CD14-positive monocyte (primary cell): ENCODE results near the gene PTGFRN. TPM values are rescaled to one million over a fixed set of nuclear protein-coding genes. Genes with fewer than 3 reads are reported as not detected.
"Not testable (repeated sequence)": the region's sequence is repeated elsewhere in the genome, so short reads cannot be mapped to it uniquely, and the experiment has no call there.

Experiments
- DNase-seq, 3 donors: peaks; one replicate each; pipeline ENCODE4 v3.0.0-alpha.2; 2011 to 2022
- H2AFZ ChIP-seq: 2 replicates; pipeline ENCODE4 v1.6.0; 2012; ENCODE audit warnings: mild to moderate bottlenecking, low read depth, low read length, inconsistent platforms; ENCODE audit not compliant: insufficient read depth, poor library complexity, severe bottlenecking
- H3K27ac ChIP-seq, 2 donors: 1 replicate in 1 of 2; 2 replicates in 1 of 2; pipeline ENCODE4 v1.5.1; 2012 to 2013; ENCODE audit warnings: low read length in 2 of 2, control low read depth in 1 of 2, inconsistent platforms in 1 of 2, low read depth in 1 of 2, mild to moderate bottlenecking in 1 of 2
- H3K27me3 ChIP-seq, 2 donors: one replicate each; pipeline versions ENCODE4 v1.6.0 to v1.6.1; 2011 to 2013; ENCODE audit warnings: low read length in 2 of 2; ENCODE audit not compliant: control insufficient read depth in 2 of 2, insufficient read depth in 2 of 2
- H3K36me3 ChIP-seq, 2 donors: replicated peaks in 1 of 2; 1 replicate in 1 of 2; 2 replicates in 1 of 2; pipeline versions ENCODE4 v1.5.1 to v1.6.1; 2012 to 2013; ENCODE audit warnings: low read length in 2 of 2, control low read depth in 1 of 2, inconsistent platforms in 1 of 2, mild to moderate bottlenecking in 1 of 2; ENCODE audit not compliant: insufficient read depth in 2 of 2, control insufficient read depth in 1 of 2
- H3K4me1 ChIP-seq, 2 donors: 1 replicate in 1 of 2; 2 replicates in 1 of 2; pipeline versions ENCODE4 v1.5.1 to v1.6.1; 2012 to 2013; ENCODE audit warnings: low read length in 2 of 2, control low read depth in 1 of 2, inconsistent platforms in 1 of 2, mild to moderate bottlenecking in 1 of 2, moderate library complexity in 1 of 2; ENCODE audit not compliant: insufficient read depth in 2 of 2, control insufficient read depth in 1 of 2
- H3K4me2 ChIP-seq: replicated peaks from 2 replicates; pipeline ENCODE3; 2012; ENCODE audit warnings: low read length, moderate library complexity, mild to moderate bottlenecking; ENCODE audit not compliant: poor library complexity, severe bottlenecking; ENCODE audit errors: extremely low read depth
- H3K4me3 ChIP-seq, 3 experiments: fragments of 200-600 bp in 1 of 3; sonication (generic) in 1 of 3; replicated peaks in 1 of 3; 1 replicate in 2 of 3; 2 replicates in 1 of 3; pipeline ENCODE4 v1.5.1; 2011 to 2013; ENCODE audit warnings: low read length in 3 of 3, mild to moderate bottlenecking in 3 of 3, control low read depth in 2 of 3, low read depth in 2 of 3, inconsistent platforms in 1 of 3, moderate library complexity in 1 of 3
- H3K79me2 ChIP-seq: 2 replicates; pipeline ENCODE4 v1.6.0; 2012; ENCODE audit warnings: mild to moderate bottlenecking, control low read depth, inconsistent platforms, low read length, moderate library complexity; ENCODE audit not compliant: insufficient read depth
- H3K9ac ChIP-seq: 2 replicates; pipeline ENCODE4 v1.6.0; 2017; ENCODE audit warnings: low read length, mild to moderate bottlenecking; ENCODE audit not compliant: insufficient read depth, poor library complexity, severe bottlenecking
- H3K9me3 ChIP-seq, 2 donors: replicated peaks in 1 of 2; 1 replicate in 1 of 2; 2 replicates in 1 of 2; pipeline versions ENCODE4 v1.5.1 to v1.6.1; 2012 to 2013; ENCODE audit warnings: low read length in 2 of 2, control low read depth in 1 of 2; ENCODE audit not compliant: control insufficient read depth in 1 of 2, insufficient read depth in 1 of 2
- H4K20me1 ChIP-seq: 2 replicates; pipeline ENCODE4 v1.6.0; 2012; ENCODE audit warnings: mild to moderate bottlenecking, low read length, control low read depth, moderate library complexity; ENCODE audit not compliant: insufficient read depth
- H3K27ac Mint-ChIP-seq, 7 donors: one replicate each; pipeline ENCODE4 v1.8.0; 2020; ENCODE audit warnings: mild to moderate bottlenecking in 7 of 7, mixed read lengths in 7 of 7, moderate library complexity in 6 of 7, inconsistent platforms in 2 of 7
- H3K27me3 Mint-ChIP-seq, 3 donors: one replicate each; pipeline ENCODE4 v1.8.0; 2021 to 2022; ENCODE audit warnings: low read depth in 3 of 3, mild to moderate bottlenecking in 3 of 3, mixed read lengths in 3 of 3, moderate library complexity in 3 of 3, inconsistent platforms in 1 of 3
- H3K36me3 Mint-ChIP-seq, 2 donors: one replicate each; pipeline ENCODE4 v1.8.0; 2020; ENCODE audit warnings: mixed read lengths in 2 of 2, inconsistent platforms in 1 of 2, mild to moderate bottlenecking in 1 of 2
- H3K4me1 Mint-ChIP-seq: one replicate; pipeline ENCODE4 v1.8.0; 2020; ENCODE audit warnings: mild to moderate bottlenecking, mixed read lengths
- H3K4me3 Mint-ChIP-seq, 2 donors: one replicate each; pipeline ENCODE4 v1.8.0; 2020; ENCODE audit warnings: mild to moderate bottlenecking in 2 of 2, mixed read lengths in 2 of 2, moderate library complexity in 1 of 2
- H3K9me3 Mint-ChIP-seq, 7 donors: one replicate each; pipeline ENCODE4 v1.8.0; 2020 to 2022; ENCODE audit warnings: mixed read lengths in 7 of 7, mild to moderate bottlenecking in 6 of 7, moderate library complexity in 6 of 7, inconsistent platforms in 2 of 7
- WGBS: methylation state at CpG from one replicate; pipeline ENCODE4 v1.1.5; 2013; ENCODE audit warnings: missing lambda C conversion rate; ENCODE audit not compliant: insufficient coverage; 5-methylcytosine and 5-hydroxymethylcytosine counted together
- intact Hi-C, 2 donors: fragments of 100-400 bp; cut with micrococcal nuclease; formaldehyde crosslinking; loops; one replicate each; pipeline versions ENCODE4 v1.15.0 to v1.15.1; 2023
- polyA plus RNA-seq, 3 donors: library from polyadenylated mRNA; depleted of rRNA in 1 of 3; unstranded in 2 of 3; stranded (reverse) in 1 of 3; fragments of 300-500 nt in 2 of 3; fragments of >200 nt in 1 of 3; fragmentation: Illumina TruSeq in 2 of 3; gene quantifications; 1 replicate in 2 of 3; 2 replicates in 1 of 3; pipeline ENCODE4 v1.2.3, GENCODE V29; 2012 to 2021
- TF ChIP-seq, protein P1 (sequence below): fragments of 200-600 bp; IDR thresholded peaks from one replicate; pipeline ENCODE4 v1.8.0; 2022; ENCODE audit warnings: antibody characterized with exemption, mild to moderate bottlenecking

The PTGFRN gene
- polyA plus RNA-seq, 3 donors = 1.5 to 2.9 (median 1.6) TPM

DNA sequence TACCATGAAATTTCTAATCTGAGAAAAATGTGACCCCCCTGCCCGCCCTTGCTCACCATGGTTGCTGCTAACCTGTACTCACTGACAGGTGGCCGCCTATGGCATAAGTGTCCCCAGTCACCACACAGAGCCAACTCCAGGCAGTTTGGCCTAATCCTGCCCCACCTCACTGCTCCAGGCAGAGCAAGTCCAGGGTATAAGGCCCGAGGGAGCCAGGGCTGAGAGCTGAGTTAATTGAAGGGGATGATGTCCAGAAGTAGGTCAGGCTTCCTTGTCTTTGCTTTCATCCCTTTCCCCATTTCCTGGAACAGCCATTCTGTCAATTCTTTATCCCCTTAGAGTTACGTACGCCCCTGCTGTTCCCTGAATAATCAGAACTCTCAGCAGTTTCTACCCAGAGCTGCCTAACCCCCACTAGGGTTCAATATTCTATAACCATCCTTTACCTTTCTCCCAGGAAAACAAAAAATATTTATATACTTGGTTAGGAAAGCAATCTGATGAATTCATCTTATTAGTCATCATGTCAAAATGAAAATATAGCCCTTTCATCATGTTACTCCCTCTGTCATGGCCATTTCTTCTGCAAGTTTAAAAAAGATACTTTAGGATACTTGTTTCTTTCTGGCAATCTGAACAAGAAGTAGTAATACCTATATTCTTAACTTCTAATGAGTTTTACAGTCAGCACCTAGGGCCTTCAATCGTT lies 62.4 kb downstream of the PTGFRN start:
- Histone ChIP-seq H3K36me3 (no peaks in the 10 kb centered on the region), H3K79me2 (no peaks in the 10 kb centered on the region), H3K27ac (no peak overlapping the region), H3K4me1 (peaks cover 0 to 3% of the 10 kb centered on the region in 2 donors), H3K9ac (no peak overlapping the region), H2AFZ (no peak overlapping the region), H3K9me3 (no peaks in the 10 kb centered on the region), H3K4me3 (no peak overlapping the region), H3K4me2 (no peak overlapping the region), H4K20me1 (no peaks in the 10 kb centered on the region), H3K27me3 (no peaks in the 10 kb centered on the region)
- H3K27ac Mint-ChIP-seq = no peak overlapping the region
- peaks cover 15% of the 10 kb centered on the region for H3K4me1 Mint-ChIP-seq
- no peak for DNase-seq
- no peak overlapping the region for H3K4me3 Mint-ChIP-seq
- 100% methylated on average over 4 of the region's 6 CpGs for WGBS
- intact Hi-C loops = no loop called here
- TF ChIP-seq, protein P1, sequence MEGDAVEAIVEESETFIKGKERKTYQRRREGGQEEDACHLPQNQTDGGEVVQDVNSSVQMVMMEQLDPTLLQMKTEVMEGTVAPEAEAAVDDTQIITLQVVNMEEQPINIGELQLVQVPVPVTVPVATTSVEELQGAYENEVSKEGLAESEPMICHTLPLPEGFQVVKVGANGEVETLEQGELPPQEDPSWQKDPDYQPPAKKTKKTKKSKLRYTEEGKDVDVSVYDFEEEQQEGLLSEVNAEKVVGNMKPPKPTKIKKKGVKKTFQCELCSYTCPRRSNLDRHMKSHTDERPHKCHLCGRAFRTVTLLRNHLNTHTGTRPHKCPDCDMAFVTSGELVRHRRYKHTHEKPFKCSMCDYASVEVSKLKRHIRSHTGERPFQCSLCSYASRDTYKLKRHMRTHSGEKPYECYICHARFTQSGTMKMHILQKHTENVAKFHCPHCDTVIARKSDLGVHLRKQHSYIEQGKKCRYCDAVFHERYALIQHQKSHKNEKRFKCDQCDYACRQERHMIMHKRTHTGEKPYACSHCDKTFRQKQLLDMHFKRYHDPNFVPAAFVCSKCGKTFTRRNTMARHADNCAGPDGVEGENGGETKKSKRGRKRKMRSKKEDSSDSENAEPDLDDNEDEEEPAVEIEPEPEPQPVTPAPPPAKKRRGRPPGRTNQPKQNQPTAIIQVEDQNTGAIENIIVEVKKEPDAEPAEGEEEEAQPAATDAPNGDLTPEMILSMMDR = no peak
- H3K27me3 Mint-ChIP-seq = peaks cover 0 to 6% (median 4%) of the 10 kb centered on the region in 3 donors
- peaks cover 0 to 4% of the 10 kb centered on the region in 2 donors for H3K36me3 Mint-ChIP-seq
- H3K9me3 Mint-ChIP-seq = peaks cover 2 to 11% (median 5%) of the 10 kb centered on the region in 7 donors

DNA sequence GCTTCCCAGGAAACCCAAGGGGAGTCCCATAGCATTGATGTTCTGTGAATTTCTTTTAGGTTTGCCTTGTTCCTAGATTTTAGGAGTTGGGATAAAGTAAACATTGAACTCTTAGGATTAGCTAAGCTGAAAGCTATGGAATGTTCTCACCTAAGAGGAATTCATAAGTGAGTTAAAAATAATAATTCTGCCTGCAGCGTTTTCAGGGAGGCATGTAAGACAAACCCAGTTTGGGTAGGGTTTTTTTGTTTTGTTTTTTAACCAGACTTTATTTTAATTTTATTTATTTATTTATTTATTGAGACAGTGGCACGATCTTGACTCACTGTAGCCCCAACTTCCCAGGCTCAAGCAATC lies 62.9 kb downstream of the PTGFRN start:
- H3K4me1 Mint-ChIP-seq = peaks cover 15% of the 10 kb centered on the region
- H3K36me3 ChIP-seq = no peaks in the 10 kb centered on the region
- H3K27ac ChIP-seq = no peak overlapping the region
- intact Hi-C loops = no loop called here
- DNase-seq = no peak
- no peak overlapping the region for H3K27ac Mint-ChIP-seq
- WGBS = no CpG with 5 or more reads among the region's 2 CpGs
- H3K79me2 ChIP-seq = no peaks in the 10 kb centered on the region
- H4K20me1 ChIP-seq = no peaks in the 10 kb centered on the region
- H3K27me3 Mint-ChIP-seq = peaks cover 0 to 6% (median 6%) of the 10 kb centered on the region in 3 donors
- no peak overlapping the region for H3K4me2 ChIP-seq
- no peak overlapping the region for H3K4me3 ChIP-seq
- H2AFZ ChIP-seq = no peak overlapping the region
- H3K4me1 ChIP-seq = peaks cover 0 to 3% of the 10 kb centered on the region in 2 donors
- H3K9ac ChIP-seq = no peak overlapping the region
- H3K4me3 Mint-ChIP-seq = no peak overlapping the region
- H3K9me3 ChIP-seq = no peaks in the 10 kb centered on the region
- TF ChIP-seq, protein P1 = no peak
- H3K36me3 Mint-ChIP-seq = peaks cover 0 to 4% of the 10 kb centered on the region in 2 donors
- no peaks in the 10 kb centered on the region for H3K27me3 ChIP-seq
- H3K9me3 Mint-ChIP-seq = peaks cover 2 to 11% (median 5%) of the 10 kb centered on the region in 7 donors

- no CpG with 5 or more reads among the region's 1 CpG for WGBS
- H3K79me2 ChIP-seq, H3K27ac ChIP-seq, H3K9me3 Mint-ChIP-seq, H3K4me3 Mint-ChIP-seq, H3K27me3 ChIP-seq, H3K4me1 ChIP-seq, H3K36me3 Mint-ChIP-seq, H2AFZ ChIP-seq, H3K4me3 ChIP-seq, H3K36me3 ChIP-seq, H3K27ac Mint-ChIP-seq, H3K9me3 ChIP-seq, H3K27me3 Mint-ChIP-seq, DNase-seq, H4K20me1 ChIP-seq, H3K9ac ChIP-seq, H3K4me2 ChIP-seq: not testable (repeated sequence)
- peaks cover 12% of the 10 kb centered on the region for H3K4me1 Mint-ChIP-seq
- intact Hi-C loops = loop anchor here in 1 of 2 donors (10.0 kb wide), 1 partner anchor 74 kb away; no protein-coding TSS in a partner anchor
These were observed 70.6 kb downstream of the PTGFRN start for GRCh38 chr1:116980309-116980708.
